ENCODE measurements around the gene ACAN.

ACAN gene

GRCh38 chr15:88803920-88804247, 648 bp downstream of the ACAN start:
- no peak for TF ChIP-seq CTCF (IDR thresholded peaks at IDR 0.05; ENCODE audit: borderline replicate concordance, control extremely low read depth, extremely low read depth, insufficient read depth, missing control alignments)
- no peak for DNase-seq (ENCODE audit: low spot score)
- in situ Hi-C loops (cut with MboI; ENCODE audit: low sequenced_read_pairs, unreplicated experiment) = no loop called here

GRCh38 chr15:88804257-88804656, 1.0 kb downstream of the ACAN start:
- no peak for TF ChIP-seq CTCF (IDR thresholded peaks at IDR 0.05; ENCODE audit: borderline replicate concordance, control extremely low read depth, extremely low read depth, insufficient read depth, missing control alignments)
- DNase-seq (ENCODE audit: low spot score) = no peak
- in situ Hi-C loops (cut with MboI; ENCODE audit: low sequenced_read_pairs, unreplicated experiment) = no loop called here

GRCh38 chr15:88805031-88805780, 2.0 kb downstream of the ACAN start:
- DNase-seq (ENCODE audit: low spot score) = no peak
- in situ Hi-C loops (cut with MboI; ENCODE audit: low sequenced_read_pairs, unreplicated experiment) = no loop called here
- TF ChIP-seq CTCF (IDR thresholded peaks at IDR 0.05; ENCODE audit: borderline replicate concordance, control extremely low read depth, extremely low read depth, insufficient read depth, missing control alignments) = peak; percentile 28

- no peak for TF ChIP-seq CTCF (IDR thresholded peaks at IDR 0.05; ENCODE audit: borderline replicate concordance, control extremely low read depth, extremely low read depth, insufficient read depth, missing control alignments)
- no peak for DNase-seq (ENCODE audit: low spot score)
- in situ Hi-C loops (cut with MboI; ENCODE audit: low sequenced_read_pairs, unreplicated experiment) = no loop called here
These were observed 7.2 kb downstream of the ACAN start for GRCh38 chr15:88810446-88810845.

GRCh38 chr15:88812133-88812532, 8.9 kb downstream of the ACAN start:
- DNase-seq (ENCODE audit: low spot score) = no peak
- in situ Hi-C loops (cut with MboI; ENCODE audit: low sequenced_read_pairs, unreplicated experiment) = no loop called here
- TF ChIP-seq CTCF (IDR thresholded peaks at IDR 0.05; ENCODE audit: borderline replicate concordance, control extremely low read depth, extremely low read depth, insufficient read depth, missing control alignments) = no peak

GRCh38 chr15:88813960-88814359, 10.7 kb downstream of the ACAN start:
- DNase-seq (ENCODE audit: low spot score) = no peak
- in situ Hi-C loops (cut with MboI; ENCODE audit: low sequenced_read_pairs, unreplicated experiment) = no loop called here
- TF ChIP-seq CTCF (IDR thresholded peaks at IDR 0.05; ENCODE audit: borderline replicate concordance, control extremely low read depth, extremely low read depth, insufficient read depth, missing control alignments) = no peak
